GM18868 (cell line): ENCODE results near the gene SCUBE2.
"Not testable (repeated sequence)": the region's sequence is repeated elsewhere in the genome, so short reads cannot be mapped to it uniquely, and the experiment has no call there.

Experiments
- ATAC-seq: cut with Tn5 transposase; IDR thresholded peaks from one replicate; pipeline ENCODE4 v1.9.1; 2021; ENCODE audit warnings: mild to moderate bottlenecking, moderate library complexity; ENCODE audit not compliant: unreplicated experiment

Gene SCUBE2

DNA sequence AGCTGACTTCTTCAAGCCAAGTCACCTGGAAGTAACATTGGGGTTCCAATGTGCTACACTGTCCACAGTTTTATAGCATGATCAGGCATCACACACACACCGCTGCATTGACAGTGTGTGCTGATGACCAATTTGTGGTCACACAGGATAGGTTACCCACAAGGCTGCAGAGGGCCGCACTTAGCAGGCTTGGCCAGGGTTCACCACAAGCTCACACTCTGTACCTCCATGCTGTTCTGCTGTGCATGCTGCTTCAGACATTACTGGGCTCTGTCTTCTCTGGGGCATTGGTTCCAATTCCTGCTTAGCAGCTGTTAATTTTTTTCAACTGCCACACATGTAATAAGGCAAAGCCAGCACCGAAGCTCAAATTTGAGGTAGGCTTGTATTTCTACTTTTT is 76.6 kb downstream of the SCUBE2 start:
- no peak for ATAC-seq

DNA sequence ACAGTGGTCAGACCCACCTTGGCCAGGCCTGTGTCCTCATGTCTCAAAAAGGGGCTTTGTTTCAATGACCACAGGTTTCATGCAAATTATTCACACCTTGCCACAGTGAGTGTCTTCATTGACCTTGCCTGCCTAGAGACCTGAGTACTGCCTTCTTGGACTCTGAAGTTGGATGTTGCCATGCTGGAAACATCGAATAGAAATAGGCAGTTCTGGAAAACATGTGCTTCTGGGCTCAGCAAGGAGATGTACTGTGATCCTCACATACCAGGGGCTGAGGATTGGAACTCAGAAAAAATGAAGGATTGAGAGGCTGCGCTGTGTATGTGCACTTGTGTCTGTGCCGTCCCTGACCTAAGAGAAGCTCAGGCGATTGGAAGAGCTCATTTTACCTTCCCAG is 78.0 kb downstream of the SCUBE2 start:
- ATAC-seq: no peak

DNA sequence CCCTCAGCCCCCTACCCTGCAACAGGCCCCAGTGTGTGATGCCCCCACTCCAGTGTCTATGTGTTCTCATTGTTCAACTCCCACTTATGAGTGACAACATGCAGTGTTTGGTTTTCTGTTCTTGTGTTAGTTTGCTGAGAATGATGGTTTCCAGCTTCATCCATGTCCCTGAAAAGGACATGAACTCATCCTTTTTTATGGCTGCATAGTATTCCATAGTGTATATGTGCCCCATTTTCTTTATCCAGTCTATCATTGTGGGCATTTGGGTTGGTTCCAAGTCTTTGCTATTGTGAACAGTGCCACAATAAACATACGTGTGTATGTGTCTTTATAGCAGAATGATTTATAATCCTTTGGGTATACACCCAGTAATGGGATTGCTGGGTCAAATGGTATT is 81.9 kb downstream of the SCUBE2 start:
- ATAC-seq: not testable (repeated sequence)

DNA sequence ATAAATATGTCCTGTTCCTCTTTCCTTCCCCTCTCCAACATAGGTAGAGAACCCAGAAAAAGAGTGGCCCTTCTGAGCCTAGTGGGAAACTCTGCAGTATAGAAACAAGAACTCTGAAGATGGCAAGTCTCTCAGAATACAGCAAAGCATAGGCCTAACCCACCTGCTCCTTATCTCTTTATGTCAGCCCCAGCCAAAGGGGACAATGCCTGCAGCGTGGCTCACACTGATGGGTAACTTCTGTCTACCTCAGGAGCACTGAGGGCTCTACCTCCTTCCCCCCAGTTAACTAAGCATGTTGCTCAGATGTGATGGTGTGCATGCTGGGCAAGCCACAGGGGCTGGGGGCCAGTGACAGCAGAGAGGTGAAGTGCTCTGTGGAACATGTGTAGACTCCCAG is 82.7 kb downstream of the SCUBE2 start:
- ATAC-seq: no peak

DNA sequence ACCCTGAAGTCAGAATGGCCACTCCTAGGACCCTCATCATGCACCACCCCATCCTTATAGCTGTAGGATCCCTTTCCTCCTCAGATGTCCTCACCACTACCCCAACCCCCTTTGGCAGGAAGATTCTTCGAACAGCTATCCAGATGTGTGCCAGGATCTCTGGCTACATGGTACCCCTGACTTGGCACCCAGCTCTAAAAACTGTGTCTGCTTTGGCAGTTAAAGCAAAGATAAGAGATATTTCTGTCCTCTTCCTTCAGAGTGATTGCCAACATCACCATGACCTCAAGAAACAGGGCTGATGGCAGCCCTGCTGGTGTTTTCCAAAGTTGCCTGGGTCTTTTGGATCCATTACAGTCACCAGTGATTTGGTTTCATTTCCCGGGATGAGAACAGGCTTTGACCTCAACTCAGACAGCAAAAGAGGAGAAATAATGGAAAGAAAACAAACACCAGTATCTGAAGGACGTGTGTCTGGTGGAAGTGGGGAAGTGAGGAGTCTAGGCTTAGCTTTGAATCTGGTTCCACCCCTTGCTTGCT is 83.3 kb downstream of the SCUBE2 start:
- no peak for ATAC-seq

DNA sequence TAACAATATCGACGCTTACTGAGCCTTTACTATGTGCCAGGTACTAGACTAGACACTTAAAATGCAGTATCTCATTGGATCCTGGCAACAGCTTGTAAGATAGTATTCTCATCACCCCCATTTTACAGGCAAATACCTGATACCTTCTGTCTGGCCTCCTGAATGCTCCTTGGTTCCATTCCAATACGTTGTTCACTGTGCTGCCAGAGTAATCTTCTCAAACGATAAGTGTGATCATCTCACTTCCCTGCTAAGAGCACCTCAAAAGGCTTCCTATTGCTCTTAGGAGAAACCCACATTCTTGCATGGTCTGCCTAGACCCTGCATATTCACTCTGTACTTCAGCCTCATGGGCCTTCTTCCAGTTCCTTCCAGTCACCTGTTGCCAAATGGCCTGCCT is 86.3 kb downstream of the SCUBE2 start:
- no peak for ATAC-seq

DNA sequence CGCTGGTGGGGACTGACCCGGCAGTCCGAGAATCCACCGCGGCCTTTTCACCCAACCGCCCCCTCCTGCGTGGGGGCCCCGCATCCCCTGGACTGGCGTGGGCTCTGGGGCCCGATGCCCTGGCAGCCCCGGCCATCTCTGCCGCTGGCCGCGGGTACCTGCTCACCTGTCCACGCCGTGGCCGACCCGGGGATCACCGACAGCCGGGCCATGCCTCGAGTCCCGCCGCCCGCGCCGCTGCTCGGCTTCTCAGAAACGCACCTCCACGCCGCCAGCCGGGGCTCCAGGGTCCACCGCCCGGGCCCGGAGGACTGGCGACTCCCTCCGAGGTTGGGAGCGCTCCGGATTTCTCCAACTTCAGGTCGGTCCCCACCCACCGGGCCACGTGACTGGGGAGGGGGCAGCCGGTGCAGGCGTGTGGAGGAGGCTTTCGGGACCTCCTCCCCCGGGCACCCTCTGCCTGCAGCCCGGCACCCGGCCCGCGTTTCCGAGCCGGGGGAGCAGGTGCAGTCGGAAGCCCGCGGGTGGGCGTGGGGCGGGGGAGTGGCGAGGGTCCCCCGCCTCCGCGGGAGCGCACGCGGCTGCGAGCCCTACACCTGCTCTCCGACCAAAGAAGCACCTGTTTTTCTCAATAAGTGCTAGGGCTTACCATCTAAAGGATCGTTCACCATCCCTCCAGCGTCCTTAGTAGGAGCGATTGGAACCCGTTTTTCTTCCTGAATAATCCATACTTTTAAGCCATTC is 87.0 kb downstream of the SCUBE2 start:
- ATAC-seq: no peak

DNA sequence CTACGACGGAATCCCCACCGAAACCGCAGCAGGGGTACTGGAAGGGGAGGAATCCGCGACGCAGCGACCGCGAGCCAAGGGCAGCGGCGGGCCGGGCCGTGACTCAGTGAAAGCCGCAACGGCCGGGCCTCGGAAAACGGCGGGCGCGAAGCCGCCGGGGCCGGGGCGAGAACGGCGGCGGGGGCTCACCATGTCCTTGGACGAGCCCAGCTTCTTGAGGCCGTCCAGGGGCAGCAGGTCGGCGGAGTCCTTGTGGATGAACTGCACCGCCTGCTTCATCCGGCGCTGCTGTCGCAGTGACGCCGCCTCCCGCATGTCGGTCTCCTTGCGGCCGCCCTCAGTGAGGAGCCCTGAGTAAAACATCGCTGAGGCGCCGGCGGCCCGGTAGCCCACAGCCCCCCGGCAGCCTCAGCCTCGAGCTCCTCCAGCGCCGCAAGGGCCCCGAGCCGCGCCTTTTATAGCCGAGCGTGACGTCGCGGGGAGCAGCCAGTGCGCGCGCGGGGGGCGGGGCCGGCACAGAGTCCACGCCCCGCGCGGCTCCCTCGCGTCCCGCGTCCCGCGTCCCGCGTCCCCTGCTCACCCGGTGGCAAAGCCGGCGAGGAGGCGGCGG is 87.7 kb downstream of the SCUBE2 start, which contains the start of gene NRIP3:
Gene NRIP3 (minus strand): TSS at position 429 of the 610 bp plus-strand sequence. CDS start 66 bp downstream, at position 363.
- ATAC-seq: peak; percentile 57

DNA sequence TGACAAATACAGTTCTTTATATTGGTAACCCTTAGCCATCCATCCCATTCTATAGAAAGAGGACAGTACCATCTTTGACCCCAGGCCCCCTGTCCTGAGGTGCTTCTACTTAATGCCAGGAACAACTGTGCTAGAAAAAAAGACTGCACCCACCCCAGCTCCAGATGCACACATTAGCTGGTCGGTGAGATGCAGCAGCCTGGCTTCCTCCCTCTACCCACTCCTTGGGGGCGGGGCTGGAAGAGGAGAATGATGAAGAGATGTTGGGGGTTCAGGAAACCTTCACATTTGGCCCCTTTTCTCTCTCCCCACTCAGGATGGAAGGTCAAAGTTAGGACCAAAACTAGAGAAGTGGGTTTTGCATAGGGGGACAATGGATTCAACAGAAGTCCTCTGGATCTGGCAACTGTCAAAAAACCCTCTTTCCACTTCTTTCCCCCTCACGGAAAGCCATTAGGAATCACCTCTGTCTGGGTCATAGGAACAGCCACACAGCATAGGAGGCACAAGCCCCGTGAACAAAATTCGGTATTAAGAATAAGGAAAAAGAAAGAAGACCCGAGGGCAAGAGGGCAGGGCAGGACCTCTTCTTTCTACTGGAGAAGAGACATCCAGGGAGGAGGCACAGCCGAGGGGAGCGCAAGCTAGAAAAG is 88.4 kb downstream of the SCUBE2 start:
- no peak for ATAC-seq

DNA sequence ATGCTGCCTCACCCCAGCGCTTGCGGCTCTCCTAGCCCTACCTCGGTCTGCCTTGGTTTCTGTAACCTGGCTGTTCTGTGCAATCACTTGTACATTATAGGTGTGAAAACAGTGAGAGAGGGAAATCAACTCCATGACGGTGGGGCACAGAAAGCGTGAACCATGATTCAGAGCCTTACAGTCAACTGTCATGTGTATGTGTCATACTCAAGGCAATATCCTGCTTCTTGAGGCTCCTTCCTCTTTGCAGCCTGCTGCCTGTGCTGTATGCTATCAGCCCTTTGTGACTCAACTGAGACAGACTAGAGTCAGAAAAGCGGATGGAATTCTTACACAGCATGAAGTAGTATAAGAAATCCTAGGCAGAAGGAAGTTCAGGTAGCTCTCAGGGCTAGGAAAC is 89.7 kb downstream of the SCUBE2 start:
- ATAC-seq: no peak

DNA sequence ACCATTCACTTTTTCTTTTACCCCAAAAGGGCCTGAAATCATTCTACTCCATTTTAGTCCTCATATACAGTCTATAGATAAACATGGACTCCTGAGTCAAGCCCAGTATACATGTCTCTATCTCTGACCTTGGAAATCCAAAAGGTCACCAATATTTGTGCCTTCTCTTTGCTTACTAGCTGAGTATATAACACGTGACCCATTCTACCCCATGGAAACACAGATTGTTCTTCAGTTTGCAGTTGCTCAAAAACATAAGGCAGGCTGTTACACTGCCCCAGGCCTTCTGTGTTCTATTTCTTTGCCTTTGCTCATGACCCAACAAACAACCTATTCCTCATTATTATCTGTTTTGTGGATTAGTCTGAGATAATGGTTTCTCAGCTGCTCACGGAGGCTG is 93.4 kb downstream of the SCUBE2 start:
- ATAC-seq: no peak

DNA sequence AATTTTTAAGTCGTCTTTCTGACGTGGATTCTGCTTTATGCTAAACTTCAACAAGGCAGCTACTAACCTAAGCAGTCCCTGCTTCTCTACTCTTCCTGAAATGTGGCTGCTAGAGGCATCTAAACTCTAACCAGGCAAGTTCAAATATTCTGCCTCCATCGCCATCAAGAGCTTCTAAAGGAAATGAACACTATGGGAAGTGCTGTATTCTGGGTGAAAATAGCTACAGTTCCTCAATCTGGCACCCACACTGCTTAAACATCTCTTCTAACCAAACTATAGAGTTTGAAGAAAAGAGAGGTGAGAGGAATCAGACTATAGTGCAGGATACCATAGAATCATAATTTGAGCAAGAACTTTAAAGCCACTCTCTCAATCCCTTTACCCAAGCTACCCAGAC is 93.9 kb downstream of the SCUBE2 start:
- no peak for ATAC-seq

DNA sequence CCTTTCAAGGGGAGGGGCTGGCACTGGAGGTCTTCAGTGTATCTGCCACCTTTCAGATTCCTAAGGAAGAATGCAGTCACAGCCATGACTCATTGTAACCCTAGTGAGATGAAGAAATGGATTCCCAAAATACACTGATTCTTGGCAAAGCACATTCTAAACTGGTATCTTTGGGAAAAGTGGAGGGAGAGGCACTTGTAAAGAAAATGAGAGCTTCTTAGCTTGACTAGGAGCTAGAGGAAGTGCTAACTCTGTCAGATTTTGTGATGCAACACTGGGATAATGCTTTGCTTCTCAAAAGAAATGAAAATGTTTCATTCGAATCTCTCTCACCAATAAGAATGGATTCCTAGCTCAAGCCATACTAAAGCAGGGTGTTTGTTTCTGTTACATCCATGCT is 101.9 kb downstream of the SCUBE2 start:
- ATAC-seq: no peak

DNA sequence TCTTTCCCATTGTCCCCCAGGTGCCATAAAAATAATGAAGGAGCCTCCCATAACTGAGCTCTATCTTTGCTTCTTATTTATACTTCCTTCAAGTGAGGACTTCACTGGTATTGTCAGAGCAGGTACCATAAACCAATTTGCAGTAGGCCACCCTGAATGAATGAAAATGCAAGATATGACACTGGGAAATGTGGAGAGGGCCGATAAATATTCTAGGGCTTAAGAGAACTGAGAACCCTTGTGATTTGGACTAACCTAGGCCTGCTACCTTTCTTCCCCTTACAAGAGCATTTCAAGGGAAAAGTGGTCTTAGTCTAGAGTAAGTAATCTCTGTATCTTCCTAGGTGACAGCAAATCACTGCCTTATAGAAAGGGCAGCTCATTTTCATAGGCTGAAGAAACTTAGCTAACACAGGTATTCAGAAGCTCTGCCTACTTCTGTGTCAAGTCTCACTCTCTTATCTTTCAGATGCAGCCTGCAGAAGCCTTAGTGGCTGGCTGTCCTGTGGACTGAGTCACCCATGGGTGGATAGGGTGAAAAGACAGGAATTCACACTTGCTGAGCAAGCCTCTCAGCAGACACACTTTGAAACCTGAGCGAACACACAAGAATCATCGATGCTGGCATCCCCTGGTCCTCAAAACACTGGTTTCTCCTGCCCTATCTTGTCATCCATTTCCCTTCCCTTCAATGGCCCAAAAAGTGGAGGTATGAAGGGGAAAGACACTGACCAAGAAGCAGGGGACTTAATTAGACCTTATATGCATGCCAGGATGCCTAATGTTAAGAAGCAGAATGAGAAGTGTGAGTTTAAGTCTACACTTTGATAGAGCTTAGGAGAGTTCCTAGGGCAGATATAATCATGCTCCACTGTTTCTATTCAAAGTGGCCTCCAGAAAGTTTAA is 102.8 kb downstream of the SCUBE2 start:
- no peak for ATAC-seq

DNA sequence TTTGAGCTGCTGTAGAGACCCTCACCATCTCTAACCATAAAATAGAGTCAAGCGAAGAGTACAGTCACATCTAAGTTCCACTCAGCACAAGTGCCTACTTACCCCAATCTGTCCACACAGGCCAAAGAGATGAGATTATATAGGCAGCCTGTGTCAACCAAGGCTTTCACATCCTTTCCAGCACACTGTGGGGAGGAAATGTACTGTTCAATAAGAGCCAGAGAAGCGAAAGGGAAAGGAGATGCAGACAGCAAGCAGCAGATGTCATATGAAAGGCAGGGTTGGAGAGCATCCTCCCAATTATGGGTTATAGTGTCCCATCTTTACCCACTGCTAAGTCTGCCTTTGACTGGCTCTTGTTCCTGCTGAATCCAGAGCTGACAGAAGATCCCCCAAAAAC is 104.0 kb downstream of the SCUBE2 start:
- ATAC-seq: no peak

DNA sequence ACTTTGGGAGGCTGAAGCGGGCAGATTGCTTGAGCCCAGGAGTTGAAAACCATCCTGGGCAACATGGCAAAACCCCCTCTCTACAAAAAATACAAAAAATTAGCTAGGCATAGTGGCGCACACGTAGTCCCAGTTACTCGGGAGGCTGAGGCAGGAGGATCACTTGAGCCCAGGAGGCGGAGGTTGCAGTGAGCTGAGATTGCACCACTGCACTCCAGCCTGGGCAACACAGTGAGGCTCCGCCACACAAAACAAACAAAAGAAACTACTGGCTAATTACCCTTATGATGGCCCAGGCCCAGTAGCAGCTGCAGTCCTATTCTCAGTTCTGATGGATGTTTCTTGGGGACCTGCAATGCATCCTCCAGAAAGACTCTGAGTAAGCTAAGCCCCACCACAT is 104.6 kb downstream of the SCUBE2 start:
- ATAC-seq: not testable (repeated sequence)

DNA sequence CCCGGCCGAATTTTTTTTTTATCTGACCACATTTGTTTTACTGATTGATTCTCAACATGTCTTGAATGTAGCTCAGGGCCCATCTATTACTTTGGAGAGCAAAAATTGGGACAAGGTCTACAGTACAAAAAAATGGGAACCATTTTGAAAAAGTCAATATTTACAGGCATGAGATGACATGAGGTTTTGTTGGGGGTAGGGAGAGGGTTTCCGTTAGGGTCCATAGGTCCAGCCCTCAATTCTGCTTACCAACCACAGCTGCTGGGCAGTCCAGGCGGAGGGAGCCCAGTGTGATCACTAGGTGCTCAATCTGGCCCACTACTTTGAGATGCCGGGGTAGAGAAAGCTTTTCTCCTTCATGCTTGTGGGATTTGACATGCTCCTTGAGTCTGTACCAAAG is 105.9 kb downstream of the SCUBE2 start:
- ATAC-seq: no peak

DNA sequence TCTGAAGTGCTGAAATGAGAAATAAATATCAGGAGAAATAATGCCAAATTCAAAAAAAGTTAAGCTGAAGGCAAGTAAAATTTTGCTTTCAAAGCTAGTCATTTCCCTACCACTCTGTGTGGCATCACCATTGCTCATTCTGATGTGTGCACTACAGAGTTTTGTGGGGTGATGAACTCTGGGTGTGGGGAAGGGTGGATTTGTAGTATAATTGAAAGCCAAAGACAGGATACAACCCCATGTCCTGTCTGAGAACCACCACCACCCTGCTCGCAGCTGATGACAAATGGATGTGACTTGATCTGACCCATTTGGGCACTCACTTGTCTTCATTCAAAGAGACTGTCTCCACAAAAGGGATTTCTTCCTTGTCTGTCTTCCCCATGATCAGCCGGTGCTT is 107.8 kb downstream of the SCUBE2 start:
- ATAC-seq: no peak

DNA sequence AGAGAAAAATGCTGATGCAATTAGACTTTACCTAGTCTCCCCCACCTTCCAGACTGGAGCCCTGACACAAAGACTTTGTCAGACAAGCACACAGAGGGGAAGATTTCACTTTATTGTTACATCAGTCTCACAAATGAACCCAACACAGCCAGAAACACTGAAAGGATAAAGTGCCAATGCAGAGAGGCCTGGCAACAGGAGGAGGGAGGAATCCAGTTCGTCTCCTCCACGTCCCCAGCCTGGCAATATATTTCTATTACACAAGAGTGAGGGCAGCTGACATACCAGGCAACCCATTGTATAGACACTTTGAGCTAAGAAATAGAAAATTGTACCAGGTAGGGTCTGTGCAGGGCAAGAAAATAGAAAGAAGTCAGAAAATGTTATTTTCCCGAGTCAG is 110.9 kb downstream of the SCUBE2 start:
- no peak for ATAC-seq

DNA sequence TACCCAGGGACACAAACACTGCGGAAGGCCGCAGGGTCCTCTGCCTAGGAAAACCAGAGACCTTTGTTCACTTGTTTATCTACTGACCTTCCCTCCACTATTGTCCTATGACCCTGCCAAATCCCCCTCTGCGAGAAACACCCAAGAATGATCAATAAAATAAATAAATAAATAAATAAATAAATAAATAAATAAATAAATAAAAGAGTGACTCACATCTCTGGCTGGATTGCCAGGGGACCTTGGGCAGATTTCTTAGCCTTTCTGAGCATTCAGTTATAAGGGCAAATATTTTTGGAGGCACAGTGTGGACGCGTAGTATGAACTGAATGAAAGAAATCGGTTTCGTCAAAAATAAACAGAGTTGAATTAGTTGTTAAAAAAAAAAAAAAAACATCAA is 112.0 kb downstream of the SCUBE2 start:
- ATAC-seq: not testable (repeated sequence)

DNA sequence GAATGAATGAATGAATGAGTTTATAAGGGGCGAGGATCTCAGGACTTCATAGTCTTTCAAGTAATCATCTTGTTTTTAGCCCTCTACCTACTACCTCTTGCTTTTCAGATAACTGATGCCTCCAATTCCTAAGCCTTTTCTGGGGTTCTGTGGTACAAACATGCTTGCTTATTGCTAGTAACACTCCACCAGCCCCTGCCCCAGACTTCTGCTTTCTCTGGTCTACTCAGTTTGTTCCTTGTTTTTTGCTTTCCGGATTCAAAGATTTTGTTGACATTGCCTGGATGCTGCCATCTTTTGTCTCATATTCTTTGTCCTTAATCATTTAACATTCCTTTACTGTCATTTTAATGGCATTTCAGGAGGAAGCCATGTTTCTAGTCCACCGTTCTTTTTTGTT is 118.3 kb downstream of the SCUBE2 start:
- no peak for ATAC-seq
